ENCODE results near the gene DDHD1.

DDHD1 gene

DNA sequence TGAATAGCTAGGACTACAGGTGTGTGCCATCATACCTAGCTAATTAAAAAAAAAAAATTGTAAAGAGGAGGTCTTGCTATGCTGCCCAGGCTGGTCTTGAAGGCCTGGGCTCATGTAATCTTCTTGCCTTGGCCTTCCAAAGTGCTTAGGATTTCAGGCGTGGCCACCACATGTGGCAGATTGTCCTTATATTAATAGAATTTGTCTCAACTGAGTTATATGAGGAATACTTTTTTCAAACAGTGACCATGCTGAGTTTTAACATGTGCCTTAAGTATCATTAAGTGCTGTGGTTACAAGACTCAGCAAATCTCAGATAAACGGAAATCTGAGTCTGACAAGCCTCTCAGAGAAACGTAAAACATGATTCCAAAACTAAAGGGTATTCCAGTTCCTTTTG, 119.1 kb downstream of the DDHD1 start:
- no peak for DNase-seq (ENCODE audit: low spot score)

- no peak for DNase-seq (ENCODE audit: low spot score)
Measured at GRCh38 chr14:53032838-53033390, 120.2 kb downstream of the DDHD1 start.

- no peak for DNase-seq (ENCODE audit: low spot score)
Measured at GRCh38 chr14:53032161-53032803, 120.8 kb downstream of the DDHD1 start.

- DNase-seq (ENCODE audit: low spot score) = no peak
Measured at GRCh38 chr14:53027562-53027961, 125.6 kb downstream of the DDHD1 start.

DNA sequence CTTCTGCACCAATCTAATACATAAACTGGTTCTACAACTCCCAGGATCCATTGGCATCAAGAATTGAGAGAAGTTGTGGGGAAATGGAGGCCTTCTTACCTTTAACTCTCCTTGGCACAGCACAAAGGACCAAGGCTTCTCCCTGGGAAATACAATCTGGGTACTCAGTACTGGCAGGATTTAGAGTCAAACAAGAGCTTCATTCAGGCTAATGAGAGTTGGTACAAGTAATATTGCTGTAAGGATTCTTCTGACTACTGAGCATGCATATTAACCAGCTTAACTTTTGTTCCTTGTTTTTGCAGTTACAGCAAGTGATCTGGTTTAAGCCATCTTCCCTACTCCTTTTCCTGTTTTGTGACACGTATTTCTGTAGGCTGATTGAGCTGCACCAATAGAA, 126.1 kb downstream of the DDHD1 start:
- DNase-seq (ENCODE audit: low spot score) = no peak

DNA sequence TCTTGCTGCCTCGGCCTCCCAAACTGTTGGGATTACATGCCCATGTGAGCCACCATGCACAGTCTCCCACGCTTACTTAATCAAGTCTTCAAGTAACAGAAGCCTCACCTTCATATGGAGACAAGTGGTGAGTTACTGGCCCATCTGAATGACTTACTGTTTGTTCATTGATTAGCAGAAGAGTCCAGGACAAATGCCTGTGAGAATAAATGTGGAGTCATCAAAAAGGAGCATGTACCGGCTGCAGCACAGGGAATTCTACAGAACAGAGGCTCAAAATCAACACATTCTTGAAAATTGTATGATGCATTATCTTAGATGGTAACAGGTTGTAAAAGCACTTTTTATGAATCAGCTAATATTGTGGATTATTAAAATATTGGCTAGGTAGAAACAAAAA, 129.8 kb downstream of the DDHD1 start:
- no peak for DNase-seq (ENCODE audit: low spot score)

DNA sequence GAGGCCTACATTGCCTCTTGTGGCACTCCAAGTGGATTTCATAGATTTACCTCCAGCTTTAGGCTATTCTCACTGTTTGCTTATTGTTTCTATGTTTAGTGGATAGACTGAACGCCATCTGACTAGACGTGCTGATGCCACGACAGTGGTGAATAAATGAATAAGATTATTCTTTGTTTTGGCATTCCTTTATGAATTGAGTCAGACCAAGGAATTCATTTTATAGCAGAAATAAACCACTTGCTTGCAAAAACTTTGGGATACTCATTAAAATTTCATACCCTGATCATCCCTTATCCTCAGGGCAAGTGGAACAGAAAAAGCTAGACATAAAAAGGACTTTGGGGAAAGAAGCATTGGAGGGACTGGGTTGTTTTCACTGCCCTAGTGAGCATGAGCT, 130.5 kb downstream of the DDHD1 start:
- DNase-seq (ENCODE audit: low spot score) = no peak

GRCh38 chr14:53020193-53020932, 132.8 kb downstream of the DDHD1 start:
- no peak for DNase-seq (ENCODE audit: low spot score)

- no peak for DNase-seq (ENCODE audit: low spot score)
Measured at GRCh38 chr14:53019406-53019805, 133.7 kb downstream of the DDHD1 start.

- DNase-seq (ENCODE audit: low spot score) = no peak
Measured at GRCh38 chr14:53017837-53018236, 135.3 kb downstream of the DDHD1 start.

DNA sequence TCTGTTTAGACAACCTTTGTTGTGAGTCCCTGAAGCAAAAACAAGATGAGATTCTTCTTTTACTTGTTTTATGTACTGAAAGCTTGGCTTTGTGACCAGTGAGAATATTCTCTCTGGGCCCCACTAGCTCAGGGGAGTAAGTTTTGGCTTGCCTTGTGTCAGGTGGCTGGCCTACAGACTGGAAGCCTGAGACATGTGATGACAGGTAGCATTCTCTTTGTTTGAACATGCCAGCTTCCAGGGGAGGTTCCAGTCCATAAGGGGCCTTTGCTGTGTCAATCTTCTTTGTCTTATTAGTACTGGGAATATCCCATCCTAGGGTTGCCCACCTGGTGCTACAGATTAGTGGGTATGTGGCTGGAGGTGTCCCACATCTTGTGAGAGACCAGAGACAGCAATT, 136.2 kb downstream of the DDHD1 start:
- no peak for DNase-seq (ENCODE audit: low spot score)

DNA sequence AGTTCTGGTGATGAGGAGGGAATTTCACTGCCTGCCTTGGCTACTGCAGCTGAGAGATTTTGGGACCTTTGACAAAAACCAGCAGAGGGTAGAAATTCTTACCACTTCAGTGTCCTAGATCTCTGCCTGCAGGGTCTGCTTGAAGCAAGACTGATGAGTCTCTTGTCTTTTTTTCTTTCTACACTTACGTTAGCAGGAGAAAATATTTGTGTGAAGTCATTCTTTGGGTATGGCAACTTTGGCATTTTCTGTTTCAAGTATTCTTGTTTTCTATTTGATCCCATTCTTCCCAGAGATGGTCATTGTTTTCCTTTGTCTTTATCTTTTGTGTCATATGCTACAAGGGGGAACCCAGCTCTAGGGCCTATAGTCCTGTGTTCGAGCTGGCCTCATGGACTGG, 136.6 kb downstream of the DDHD1 start:
- no peak for DNase-seq (ENCODE audit: low spot score)

DNA sequence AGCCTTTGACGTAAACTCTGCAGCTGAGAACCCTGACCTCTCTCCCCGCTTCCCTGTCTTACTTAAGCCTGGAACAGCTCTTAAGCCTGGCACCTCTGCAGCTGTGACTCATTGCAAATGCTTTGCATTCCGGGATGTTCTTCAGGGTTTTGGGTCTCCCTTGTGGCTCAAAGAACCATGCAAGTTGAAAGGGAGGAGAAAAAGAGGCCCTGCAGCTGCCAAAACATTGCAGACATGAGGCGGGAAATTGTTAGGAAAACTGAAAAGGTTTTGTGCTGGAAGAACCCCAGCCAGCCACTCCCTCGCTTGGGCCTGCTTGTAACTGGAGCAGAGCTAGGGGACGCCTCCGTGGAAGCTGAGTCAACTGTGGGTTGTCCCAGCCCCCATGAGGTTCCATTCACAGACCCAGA, 142.1 kb downstream of the DDHD1 start:
- no peak for DNase-seq (ENCODE audit: low spot score)

GRCh38 chr14:53010193-53011040, 142.7 kb downstream of the DDHD1 start:
- no peak for DNase-seq (ENCODE audit: low spot score)

DNA sequence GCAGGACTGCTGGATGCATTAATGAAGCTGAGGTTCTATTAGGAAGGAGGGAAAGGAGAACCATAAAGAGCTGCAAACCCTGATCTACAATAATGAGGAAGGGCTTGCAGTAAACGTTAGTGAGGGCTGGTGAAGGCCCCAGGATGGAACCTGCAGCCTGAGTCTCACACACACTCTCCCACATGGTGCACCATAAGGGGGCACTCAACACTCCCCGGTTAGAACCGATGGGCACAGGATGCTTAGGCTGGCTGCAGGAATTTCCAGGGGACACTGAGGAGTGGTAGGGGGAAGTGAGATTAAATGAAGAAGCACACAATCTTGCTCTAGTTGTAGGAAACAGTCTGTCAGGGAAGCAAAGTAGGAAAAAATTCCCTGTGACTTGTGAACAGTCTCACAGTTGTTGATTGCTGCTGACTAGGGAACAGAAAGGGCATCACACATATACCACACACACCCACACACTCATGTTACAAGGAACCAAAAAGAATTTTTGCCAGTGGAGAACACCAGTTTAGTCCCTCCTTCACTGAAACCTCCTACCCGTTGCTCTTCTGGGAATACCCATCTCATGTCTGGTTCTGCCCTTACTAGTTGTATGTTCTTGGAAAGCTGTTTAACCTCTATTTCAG, 146.1 kb downstream of the DDHD1 start:
- no peak for DNase-seq (ENCODE audit: low spot score)

- no peak for DNase-seq (ENCODE audit: low spot score)
Measured at GRCh38 chr14:53004976-53005375, 148.1 kb downstream of the DDHD1 start.

DNA sequence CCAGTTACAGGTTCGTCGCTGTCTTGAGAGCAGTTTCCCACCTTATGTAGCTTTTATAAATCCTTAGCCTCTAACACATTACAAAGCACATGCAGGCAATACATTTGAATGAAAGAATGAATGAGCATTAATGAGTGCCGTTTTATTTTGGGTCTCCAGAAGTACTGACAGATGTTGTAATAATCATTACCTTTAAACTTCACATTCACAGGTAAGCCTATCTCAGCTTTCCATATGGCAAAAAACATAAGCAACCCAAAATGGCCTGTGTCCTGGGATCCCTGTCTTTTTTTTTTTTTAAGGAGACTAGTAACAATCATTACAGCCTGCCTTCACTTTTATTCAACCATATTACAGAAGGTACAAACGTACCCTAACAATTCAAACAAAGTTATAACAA, 149.3 kb downstream of the DDHD1 start:
- no peak for DNase-seq (ENCODE audit: low spot score)

- DNase-seq (ENCODE audit: low spot score) = no peak
Measured at GRCh38 chr14:53002576-53002975, 150.5 kb downstream of the DDHD1 start.

DNA sequence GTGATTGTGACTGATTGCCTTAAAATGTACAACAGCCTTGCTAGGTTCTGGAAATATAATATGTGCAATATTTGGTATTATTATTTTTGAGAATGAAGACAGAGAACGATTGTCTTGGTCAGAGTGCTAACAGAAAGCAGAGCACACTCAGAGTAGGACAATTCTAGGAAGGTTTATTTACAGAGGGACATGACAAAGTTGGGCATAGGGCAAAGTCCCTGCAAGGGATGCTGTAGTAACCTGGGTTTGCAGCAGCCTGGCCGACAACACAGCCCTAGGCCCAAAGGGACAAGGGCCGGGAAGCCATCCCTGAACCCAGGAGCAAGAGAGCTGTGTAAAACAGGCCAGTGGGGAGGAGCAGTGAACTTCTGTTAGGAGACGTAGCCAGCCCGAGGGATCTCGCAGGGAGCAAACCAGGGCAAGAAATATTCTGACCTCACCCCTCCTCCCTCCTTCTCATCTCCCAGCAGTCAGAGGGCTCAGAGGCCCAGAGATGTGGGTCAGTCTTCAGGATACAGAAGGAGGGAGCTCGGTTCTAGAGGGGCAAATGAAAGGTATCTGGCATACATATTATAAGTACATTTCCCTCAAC, 151.2 kb downstream of the DDHD1 start:
- DNase-seq (ENCODE audit: low spot score) = no peak

DNA sequence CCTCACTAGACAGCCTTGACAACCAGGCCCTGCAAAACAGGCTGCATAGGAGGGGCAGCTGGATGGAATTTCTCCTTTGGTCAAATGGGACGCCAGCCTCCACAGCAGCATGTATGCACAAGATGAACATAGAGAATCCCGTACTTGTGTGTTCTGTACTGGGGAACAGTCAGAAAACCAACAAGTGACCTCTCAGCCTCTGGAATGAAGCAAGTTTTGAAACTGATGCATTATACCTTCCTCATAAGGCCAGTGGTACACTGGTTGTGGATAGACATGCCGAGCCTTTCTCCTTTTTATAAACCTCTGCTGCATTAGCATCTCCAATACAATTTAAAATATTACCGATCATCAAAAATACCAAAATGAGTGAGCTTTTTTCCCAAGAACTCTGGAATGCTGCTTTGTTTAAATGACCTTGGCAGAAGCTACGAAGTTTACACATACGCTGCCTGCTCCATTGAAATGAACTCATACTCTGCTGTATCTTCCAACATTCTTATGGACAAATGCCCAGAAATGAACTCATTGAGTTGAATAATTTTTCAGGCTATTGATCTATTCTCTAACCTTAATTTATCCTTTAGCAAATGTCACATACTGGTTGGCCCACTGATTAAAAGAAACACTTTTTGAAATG, 154.6 kb downstream of the DDHD1 start:
- DNase-seq (ENCODE audit: low spot score) = no peak

DNA sequence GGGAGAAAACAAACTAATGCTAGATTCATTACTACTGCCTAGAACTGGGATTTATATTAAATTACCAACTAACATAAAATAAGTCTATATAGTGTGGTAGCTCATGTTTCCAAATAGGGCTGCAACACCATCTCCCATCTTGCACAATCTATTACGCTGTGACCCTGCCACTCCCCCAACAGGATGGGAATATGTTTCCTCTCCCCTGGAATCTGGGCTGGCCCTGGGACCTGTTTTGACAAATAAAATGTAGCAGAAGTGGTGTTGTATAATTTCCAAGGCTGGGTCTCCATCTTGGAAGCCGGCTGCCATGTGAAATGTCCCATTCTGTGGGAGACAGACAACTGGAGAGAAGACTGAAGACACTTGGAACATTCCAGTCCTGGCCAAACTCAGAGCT, 156.6 kb downstream of the DDHD1 start:
- DNase-seq (ENCODE audit: low spot score) = no peak
